KOPT-K1 (cell line): ENCODE measurements around the gene KRIT1.
"Not testable (repeated sequence)": the region's sequence is repeated elsewhere in the genome, so short reads cannot be mapped to it uniquely, and the experiment has no call there.

Experiments
- H3K27ac ChIP-seq: fragments of 200-600 bp; sonication (generic); 2 replicates; pipeline ENCODE4 v1.5.1; 2016; ENCODE audit warnings: antibody characterized with exemption, mild to moderate bottlenecking, low read depth, low read length; ENCODE audit not compliant: poor library complexity, severe bottlenecking
- H3K36me3 ChIP-seq: fragments of 200-600 bp; sonication (generic); 2 replicates; pipeline ENCODE4 v1.5.1; 2017; ENCODE audit warnings: antibody characterized with exemption, mild to moderate bottlenecking, low read length, moderate library complexity; ENCODE audit not compliant: insufficient read depth
- H3K9me3 ChIP-seq: fragments of 200-600 bp; sonication (generic); 2 replicates; pipeline ENCODE4 v1.5.1; 2017; ENCODE audit warnings: antibody characterized with exemption, low read length, mild to moderate bottlenecking; ENCODE audit not compliant: insufficient read depth, poor library complexity, severe bottlenecking

Gene KRIT1

GRCh38 chr7:92259610-92260247, 14.0 kb upstream of the KRIT1 start:
- Histone ChIP-seq H3K9me3 (peaks cover 45% of the 10 kb centered on the region), H3K36me3 (peaks cover 32% of the 10 kb centered on the region), H3K27ac (no peak overlapping the region)

GRCh38 chr7:92259062-92259461, 13.3 kb upstream of the KRIT1 start:
- Histone ChIP-seq H3K9me3 (peaks cover 46% of the 10 kb centered on the region), H3K27ac (no peak overlapping the region), H3K36me3 (peaks cover 33% of the 10 kb centered on the region)

- no peak overlapping the region for H3K27ac ChIP-seq
- peaks cover 25% of the 10 kb centered on the region for H3K9me3 ChIP-seq
- H3K36me3 ChIP-seq = peaks cover 36% of the 10 kb centered on the region
Measured at GRCh38 chr7:92255308-92255707, 9.6 kb upstream of the KRIT1 start.

GRCh38 chr7:92254800-92255199, 9.1 kb upstream of the KRIT1 start:
- peaks cover 22% of the 10 kb centered on the region for H3K9me3 ChIP-seq
- not testable (repeated sequence) for H3K27ac ChIP-seq
- peaks cover 31% of the 10 kb centered on the region for H3K36me3 ChIP-seq

- Histone ChIP-seq H3K9me3 (peaks cover 18% of the 10 kb centered on the region), H3K36me3 (peaks cover 36% of the 10 kb centered on the region), H3K27ac (no peak overlapping the region)
Measured at GRCh38 chr7:92253251-92253650, 7.5 kb upstream of the KRIT1 start.

- Histone ChIP-seq H3K36me3 (peaks cover 36% of the 10 kb centered on the region), H3K9me3 (peaks cover 18% of the 10 kb centered on the region), H3K27ac (no peak overlapping the region)
Measured at GRCh38 chr7:92251181-92251580, 5.5 kb upstream of the KRIT1 start.

- H3K9me3 ChIP-seq = peaks cover 18% of the 10 kb centered on the region
- H3K36me3 ChIP-seq = peaks cover 36% of the 10 kb centered on the region
- no peak overlapping the region for H3K27ac ChIP-seq
Measured at GRCh38 chr7:92250603-92251002, 4.9 kb upstream of the KRIT1 start.

GRCh38 chr7:92246360-92247101, 817 bp upstream of the KRIT1 start:
- peak overlapping the region; percentile 96 for H3K27ac ChIP-seq
- peaks cover 25% of the 10 kb centered on the region for H3K36me3 ChIP-seq
- H3K9me3 ChIP-seq = no peaks in the 10 kb centered on the region

GRCh38 chr7:92244808-92245486, 767 bp downstream of the KRIT1 start:
- H3K36me3 ChIP-seq = peaks cover 38% of the 10 kb centered on the region
- peak overlapping the region; percentile 96 for H3K27ac ChIP-seq
- H3K9me3 ChIP-seq = no peaks in the 10 kb centered on the region

GRCh38 chr7:92242972-92243371, 2.7 kb downstream of the KRIT1 start:
- H3K36me3 ChIP-seq = peaks cover 51% of the 10 kb centered on the region

GRCh38 chr7:92230547-92230946, 15.2 kb downstream of the KRIT1 start:
- no peaks in the 10 kb centered on the region for H3K9me3 ChIP-seq
- H3K36me3 ChIP-seq = peaks cover 98% of the 10 kb centered on the region
- H3K27ac ChIP-seq = no peak overlapping the region

More at GRCh38 chr7:92242972-92243371, 2.7 kb downstream of the KRIT1 start:
- Histone ChIP-seq H3K27ac (no peak overlapping the region), H3K9me3 (no peaks in the 10 kb centered on the region)

- no peaks in the 10 kb centered on the region for H3K9me3 ChIP-seq
- H3K27ac ChIP-seq = no peak overlapping the region
- peaks cover 98% of the 10 kb centered on the region for H3K36me3 ChIP-seq
Measured at GRCh38 chr7:92228742-92229141, 17.0 kb downstream of the KRIT1 start.

GRCh38 chr7:92228100-92228499, 17.6 kb downstream of the KRIT1 start:
- Histone ChIP-seq H3K36me3 (peaks cover 97% of the 10 kb centered on the region), H3K27ac (no peak overlapping the region)

GRCh38 chr7:92226981-92227380, 18.7 kb downstream of the KRIT1 start:
- peaks cover 97% of the 10 kb centered on the region for H3K36me3 ChIP-seq
- H3K27ac ChIP-seq = no peak overlapping the region
- H3K9me3 ChIP-seq = no peaks in the 10 kb centered on the region

More at GRCh38 chr7:92228100-92228499, 17.6 kb downstream of the KRIT1 start:
- no peaks in the 10 kb centered on the region for H3K9me3 ChIP-seq

- no peak overlapping the region for H3K27ac ChIP-seq
- H3K36me3 ChIP-seq = peaks cover 99% of the 10 kb centered on the region
Measured at GRCh38 chr7:92221766-92222165, 23.9 kb downstream of the KRIT1 start.

More at GRCh38 chr7:92221766-92222165, 23.9 kb downstream of the KRIT1 start:
- H3K9me3 ChIP-seq = no peaks in the 10 kb centered on the region
